ENCODE measurements around the gene AKT1S1.

Gene AKT1S1

DNA sequence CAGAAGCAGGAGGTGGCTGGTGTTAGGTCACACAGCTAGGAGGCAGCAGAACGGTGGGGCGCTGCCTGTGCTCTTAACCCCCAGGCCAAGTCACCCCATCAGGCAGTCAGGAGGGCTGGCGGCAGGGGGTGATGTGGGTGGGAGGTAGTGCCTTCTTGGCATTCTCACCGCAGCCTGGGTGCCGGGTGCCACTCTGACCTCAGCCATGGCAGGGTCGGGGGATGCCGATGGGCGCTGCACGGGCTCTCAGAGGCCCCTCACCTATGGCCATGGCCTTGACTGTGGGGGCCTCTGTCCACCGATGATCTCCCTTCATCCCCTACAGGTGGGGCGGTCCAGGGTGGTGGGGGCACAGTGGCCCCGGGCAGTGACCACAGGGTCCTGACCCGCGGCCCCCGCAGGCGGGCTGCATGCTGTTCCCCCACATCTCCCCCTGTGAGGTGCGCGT lies 20.6 kb downstream of the AKT1S1 start:
- H3K4me3 ChIP-seq (ENCODE audit: low read depth, low read length) = no peak overlapping the region

DNA sequence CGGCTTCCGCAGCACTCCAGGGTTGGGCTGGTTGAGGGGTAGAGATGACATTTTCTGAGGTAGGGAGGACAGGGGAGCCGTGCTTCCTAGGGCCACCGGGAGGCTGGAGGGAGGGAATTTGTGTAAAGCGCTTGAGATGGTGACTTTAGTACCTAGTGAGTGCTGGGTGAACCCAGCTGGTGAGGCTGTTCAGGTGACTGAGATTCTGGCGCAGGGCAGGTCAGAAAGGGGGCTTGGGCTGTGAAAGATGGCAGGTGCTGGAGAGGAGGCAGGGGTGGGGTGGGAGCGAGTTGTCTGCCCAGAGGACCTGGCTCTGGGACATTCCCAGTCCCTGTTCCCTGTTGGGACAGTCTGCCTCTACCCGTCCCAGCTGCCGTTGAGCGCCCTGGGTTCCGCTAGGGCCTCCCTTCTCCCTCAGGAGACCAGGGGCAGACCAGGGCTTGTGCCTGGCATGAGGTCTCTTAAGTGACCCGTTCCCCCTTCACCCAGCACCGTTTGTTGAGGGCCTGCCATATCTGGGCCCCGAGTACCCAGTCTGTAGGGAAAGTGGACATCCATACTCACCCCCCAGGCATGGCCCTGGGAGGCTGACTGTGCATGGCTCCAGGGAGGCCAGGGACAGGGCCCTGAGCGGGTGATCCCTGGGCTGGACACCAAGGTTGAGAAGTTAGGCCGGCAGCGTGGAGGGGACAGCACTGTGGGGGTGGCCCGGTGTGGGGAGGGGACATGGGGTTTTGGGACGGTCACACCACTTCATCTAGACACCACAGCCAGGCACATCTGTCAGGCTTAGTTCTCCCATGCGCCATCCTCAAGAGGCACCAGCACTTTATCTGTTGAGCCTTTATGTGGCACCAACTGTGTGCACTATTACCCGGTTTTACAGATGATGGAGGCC lies 21.2 kb downstream of the AKT1S1 start:
- H3K4me3 ChIP-seq (ENCODE audit: low read depth, low read length) = no peak overlapping the region

DNA sequence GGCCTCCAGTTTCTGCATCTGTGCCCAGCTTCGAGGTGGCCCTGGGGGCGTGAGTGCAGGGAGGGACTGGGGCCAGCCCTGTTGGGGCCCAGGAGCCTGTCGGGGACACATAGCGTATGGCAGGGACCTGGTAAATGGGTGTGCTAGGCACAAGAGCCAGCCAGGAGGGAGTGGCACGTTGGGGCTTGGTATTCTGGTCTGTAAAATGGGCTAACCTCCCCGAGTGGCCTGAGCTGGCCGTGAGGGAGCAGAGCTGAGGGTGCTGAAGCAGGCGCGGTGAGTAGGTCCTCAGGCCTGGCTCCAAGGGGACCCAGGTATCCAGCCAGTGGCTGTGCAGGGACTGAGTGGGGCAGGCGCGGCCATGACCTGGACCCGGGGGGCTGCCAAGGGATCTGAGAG lies 21.9 kb downstream of the AKT1S1 start:
- no peak overlapping the region for H3K4me3 ChIP-seq (ENCODE audit: low read depth, low read length)

DNA sequence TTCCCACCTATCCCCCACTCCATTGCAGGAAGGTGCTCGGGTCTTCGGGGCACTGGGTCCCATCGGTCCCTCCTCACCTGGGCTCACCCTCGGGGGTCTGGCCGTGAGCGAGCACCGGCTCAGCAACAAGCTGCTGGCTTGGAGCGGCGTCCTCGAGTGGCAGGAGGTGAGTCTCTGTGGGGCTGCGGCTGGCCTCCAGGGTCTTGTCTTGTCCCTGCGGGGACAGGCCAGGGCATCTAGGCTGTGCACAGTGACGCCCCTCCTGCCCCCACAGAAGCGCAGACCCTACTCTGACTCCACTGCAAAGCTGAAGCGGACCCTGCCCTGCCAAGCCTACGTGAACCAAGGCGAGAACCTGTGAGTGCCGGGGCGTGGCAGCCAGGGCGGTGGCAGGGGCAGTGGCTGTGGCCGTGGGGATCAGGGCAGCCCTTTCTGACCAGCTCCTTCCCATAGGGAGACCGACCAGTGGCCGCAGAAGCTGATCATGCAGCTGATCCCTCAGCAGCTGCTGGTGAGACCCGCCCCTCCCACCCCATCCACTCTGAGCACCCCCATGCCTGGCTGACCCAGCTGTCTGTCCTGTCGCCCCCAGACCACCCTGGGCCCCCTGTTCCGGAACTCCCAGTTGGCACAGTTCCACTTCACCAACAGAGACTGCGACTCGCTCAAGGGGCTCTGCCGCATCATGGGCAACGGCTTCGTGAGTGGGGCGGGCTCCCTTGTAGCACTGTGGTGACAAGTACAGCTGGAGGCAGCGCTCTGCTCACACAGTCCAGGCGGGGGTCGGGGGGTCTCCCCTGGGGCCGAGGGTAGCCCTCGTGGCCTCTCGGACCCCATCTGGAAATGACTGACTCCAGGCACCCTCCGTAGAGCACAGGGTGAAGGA lies 22.5 kb downstream of the AKT1S1 start:
- H3K4me3 ChIP-seq (ENCODE audit: low read depth, low read length) = no peak overlapping the region

DNA sequence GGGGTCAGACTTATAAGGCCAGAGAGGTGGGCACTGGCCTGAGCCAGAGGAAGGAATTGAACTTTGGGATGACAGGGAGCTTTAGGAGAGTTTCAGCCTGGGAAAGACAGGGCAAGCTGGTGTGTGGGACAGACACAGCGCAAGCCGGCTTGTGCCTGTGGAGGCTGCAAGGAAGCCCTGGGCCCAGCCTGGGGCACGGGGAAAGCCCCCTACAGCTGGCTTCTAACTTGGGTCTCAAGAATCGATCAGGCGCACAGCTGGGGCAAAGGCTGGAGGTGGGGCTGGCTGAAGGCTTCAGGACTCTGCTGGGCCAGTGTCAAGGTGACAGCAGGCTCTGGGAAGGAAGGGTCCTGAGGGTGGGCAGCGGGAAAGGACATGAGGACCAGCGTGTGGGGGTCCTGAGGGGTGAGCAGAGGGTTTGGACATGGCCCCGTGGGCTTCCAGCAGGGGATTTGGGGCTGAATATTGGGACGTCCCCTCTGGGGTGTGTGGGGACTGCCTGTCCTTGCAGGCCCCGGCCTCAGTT lies 23.2 kb downstream of the AKT1S1 start:
- no peak overlapping the region for H3K4me3 ChIP-seq (ENCODE audit: low read depth, low read length)

DNA sequence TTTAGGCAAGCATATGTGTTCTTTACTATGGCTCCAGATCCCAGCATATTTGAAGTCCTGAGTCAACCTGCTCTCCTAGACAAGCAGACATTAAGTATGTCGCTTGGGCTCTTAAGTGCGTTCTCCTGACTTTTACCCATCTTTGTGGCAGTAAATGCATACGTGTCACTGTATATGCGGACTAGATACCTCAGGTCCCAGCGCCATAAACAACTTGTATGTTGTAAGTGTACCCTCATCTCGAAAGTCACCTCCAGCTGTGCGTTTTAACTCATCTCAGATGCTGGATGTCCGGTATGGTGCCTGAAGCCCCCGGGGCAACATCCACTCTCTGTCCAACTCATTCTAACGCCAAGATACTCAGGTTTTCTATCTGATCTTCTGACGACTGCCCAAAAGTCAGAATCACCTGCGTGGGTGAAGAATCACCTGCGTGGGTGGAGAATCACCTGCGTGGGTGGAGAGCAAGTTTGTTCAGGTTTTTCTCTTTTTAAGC lies 24.5 kb downstream of the AKT1S1 start:
- H3K4me3 ChIP-seq (ENCODE audit: low read depth, low read length) = peak overlapping the region; percentile 79

DNA sequence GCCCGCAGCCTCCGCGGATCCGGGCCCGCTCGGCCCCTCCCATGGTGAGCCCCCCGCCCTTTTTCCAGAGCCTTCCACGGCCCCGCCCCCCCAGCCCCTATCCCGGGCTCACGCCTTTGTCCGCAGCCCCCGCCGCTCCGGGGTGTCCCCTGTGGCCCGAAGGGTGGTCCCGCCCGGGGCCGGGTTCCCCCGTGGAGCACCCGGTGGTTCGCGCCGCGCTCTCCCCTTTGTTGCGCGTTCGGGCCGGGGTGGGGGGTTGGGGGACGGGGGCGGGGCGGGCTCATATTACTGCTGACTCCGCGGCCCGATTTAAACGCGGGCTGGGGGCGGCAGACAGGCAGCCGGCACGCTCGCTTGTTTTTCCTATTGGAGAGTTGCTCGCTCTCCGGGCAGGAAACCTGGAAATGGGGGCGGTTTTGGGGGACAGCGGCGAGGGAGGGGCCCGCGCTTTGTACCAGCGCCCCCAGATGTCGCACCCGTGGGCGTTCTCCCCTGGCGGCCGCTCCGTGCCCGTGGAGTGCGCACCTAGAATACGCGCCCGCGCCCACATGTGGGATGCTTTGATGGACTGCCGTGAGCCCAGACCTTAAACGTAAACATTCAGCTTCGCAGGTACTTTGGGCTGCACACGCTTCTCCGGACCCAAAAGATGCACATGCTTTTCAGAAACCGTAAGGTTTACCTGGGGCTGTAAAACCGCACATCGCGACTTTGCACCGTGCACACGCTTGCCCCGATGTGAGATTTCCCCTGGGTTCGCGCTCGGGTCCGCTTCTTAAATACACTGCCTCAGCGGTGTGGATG lies 25.5 kb downstream of the AKT1S1 start:
- H3K4me3 ChIP-seq (ENCODE audit: low read depth, low read length) = peak overlapping the region; percentile 79

DNA sequence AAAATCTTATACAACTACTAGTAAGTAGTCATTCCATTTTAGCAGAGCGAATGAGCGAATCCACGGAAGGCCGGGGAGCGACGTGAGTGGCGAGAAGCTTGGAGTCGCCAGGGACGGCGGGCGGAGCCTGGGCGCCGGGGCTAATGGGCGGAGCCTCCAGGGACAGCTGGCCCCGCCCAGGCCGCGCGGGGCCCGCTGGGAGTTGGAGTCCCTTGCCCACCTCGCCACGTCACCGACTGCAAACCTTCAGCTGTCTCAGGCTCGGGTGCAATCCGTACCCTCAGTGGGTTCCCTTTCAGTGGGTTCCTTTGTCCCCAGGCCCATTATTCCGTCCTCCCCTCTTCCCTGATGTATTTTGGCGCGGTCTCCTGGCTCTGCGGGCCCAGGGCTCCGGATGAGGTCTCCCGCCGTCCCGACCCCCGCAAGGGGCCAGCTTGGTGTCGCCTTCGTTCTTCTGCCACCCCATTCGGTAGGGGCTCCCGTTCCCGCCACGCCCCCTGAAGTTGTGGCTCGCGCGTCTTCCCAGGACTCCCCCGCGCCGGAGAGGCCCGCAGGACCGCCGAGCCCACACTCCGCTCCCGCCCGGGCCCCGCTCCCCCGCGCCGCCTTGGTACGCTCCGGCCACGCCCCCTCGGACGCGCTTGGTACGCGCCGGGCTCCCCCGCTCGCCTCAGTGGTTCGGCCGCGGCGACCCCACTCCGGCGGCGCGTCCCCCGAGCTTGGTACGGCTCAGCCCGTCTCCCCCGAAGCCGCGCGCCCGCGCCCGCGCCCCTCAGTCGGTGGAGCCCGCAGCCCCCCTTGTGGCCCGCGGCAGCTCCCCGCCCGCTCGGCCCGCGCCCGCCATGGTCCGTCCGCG lies 26.4 kb downstream of the AKT1S1 start, which contains the start of gene PTOV1:
PTOV1 (plus strand) TSS at position 673 of the 856 bp plus-strand sequence.
- H3K4me3 ChIP-seq (ENCODE audit: low read depth, low read length) = peak within 1 kb of the TSS; percentile 79

DNA sequence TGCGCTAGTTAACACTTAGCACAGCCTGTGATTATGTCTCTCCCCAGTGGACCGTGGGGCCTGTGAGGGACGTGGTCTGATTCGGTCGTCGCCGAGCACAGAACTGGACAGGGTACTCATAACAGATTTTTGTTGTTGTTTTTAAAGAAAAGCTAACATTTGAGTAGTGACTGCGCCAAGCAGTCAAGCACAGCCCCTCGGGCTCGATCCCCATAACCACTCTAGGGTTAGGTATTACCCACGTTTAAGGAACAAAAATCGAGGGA lies 27.0 kb downstream of the AKT1S1 start:
- peak overlapping the region; percentile 72 for H3K4me3 ChIP-seq (ENCODE audit: low read depth, low read length)

DNA sequence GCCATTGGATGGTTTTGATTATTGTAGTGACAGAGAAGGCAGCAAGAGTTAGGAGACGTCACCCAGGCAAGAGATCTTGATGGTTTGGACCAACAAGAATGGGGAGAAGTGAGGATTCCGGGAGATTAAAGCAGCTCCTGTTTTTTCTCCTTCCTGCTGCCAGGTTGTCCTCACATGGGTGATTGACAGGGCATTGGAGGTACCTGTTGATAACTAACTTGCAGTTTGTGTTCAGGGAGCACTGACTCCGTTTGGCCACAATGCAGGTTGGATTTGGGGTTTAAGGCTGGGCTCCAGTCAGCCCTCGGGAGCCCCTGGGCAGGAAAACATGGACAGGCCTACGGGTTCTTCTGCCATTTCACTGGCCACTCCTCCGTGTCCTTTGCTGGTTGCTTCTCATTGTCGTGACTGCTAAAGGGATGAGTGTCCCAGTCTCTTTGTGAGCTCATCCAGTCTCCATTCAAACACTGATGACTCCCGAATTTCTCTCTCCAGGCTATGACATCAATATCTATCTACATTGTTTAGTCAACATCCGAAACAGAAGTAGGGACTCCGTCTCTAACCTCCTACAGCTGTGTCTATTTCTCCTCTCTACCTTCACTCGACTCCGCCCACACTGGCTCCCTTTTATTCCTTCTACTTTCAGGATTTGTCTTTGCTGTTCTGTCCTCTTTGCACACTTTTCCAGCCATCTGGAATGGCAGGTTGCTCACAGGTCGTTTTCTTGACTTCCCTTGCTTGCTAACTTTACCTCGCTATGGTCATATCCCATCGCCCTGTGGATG lies 27.5 kb downstream of the AKT1S1 start:
- H3K4me3 ChIP-seq (ENCODE audit: low read depth, low read length) = peak overlapping the region; percentile 72

DNA sequence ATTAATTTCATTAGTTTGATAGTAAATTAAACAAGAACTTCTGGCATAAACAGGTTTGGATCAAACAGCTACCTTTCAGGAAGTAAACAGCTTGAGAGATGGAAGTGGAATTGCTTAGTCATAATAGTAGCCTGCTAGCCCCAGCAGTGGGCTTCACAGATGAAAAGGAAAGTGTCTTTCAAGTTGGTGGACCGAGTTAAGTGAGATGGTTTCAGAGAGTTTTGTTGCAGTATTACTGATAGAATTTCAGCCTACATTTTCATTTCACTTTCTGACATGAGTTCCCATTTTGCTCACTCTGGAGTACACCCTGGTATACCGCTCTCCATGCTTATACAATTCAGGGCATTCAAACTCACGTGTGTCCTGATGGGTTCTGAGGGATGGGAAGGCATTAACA lies 28.2 kb downstream of the AKT1S1 start:
- no peak overlapping the region for H3K4me3 ChIP-seq (ENCODE audit: low read depth, low read length)

DNA sequence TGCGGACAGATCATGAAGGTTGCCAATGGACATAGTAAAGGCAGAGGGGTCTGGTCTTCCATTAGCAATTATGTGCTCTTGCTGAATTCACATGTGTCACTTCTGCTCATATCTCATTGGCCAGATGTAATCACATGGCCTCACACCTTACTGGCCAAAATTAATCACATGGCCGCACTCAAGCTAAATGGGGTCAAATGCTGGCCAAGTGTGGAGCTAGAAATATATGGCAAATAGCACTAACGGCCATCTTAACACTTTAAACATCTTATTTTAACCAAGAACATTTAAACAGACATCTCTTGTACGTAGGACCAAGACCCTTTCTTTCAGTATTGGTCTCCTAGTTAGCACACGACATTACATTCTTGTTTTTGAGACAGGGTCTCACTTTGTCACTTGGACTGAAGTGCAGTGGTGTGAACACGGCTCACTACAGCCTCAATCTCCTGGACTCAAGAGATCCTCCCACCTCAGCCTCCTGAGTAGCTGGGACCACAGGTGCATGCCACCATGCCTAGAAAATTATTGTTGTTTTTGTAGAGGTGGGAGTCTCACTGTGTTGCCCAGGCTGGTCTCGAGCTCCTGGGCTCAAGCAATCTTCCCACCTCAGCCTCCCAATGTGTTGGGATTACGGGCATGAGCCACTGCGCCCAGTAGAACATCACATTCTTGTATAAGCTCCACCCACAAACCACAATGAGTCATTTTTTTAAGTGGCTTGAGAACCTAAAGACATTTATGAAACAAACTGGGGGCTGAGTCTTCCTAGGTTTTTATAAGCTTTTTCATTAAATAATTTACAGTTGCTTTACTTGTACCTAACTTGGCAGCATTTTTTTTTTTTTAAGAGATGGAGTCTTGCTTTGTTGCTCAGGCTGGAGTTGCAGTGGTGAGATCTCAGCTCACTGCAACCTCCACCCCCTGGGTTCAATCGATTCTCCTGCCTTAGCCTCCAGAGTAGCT lies 29.1 kb downstream of the AKT1S1 start:
- H3K4me3 ChIP-seq (ENCODE audit: low read depth, low read length) = no peak overlapping the region

DNA sequence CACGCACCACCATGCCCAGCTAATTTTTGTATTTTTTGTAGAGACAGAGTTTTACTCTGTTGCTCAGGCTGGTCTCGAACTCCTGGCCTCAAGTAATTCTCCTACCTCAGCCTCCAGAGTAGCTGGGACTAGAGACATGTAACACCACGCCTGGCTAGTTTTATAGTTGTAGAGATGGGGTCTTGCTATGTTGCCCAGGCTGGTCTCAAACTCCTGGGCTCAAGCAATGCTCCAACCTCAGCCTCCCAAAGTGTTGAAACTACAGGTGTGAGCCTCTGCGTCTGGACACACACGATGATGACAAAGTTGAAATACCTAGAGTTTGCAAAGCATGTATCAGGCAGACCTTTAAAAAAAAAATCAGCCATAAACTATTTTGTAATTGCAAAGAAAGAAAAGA lies 30.7 kb downstream of the AKT1S1 start:
- no peak overlapping the region for H3K4me3 ChIP-seq (ENCODE audit: low read depth, low read length)

DNA sequence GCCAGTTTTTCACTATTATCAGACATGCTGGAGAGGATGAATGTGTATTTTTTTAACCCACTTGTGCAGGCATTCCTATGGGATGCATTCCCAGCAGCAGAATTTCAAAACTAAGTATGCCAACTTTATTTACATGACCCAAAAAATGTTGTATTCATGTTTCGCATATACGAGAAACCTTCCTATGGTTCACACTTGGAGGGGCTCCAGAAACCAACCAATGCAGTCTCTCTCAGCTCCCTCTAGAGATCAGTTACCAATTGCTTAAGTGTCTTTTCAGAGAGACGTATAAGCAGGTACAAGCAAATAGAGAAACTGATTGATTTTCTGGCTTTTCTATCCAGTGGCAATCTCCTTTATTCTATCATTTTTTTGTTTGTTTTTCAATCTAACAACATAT lies 31.7 kb downstream of the AKT1S1 start:
- no peak overlapping the region for H3K4me3 ChIP-seq (ENCODE audit: low read depth, low read length)

DNA sequence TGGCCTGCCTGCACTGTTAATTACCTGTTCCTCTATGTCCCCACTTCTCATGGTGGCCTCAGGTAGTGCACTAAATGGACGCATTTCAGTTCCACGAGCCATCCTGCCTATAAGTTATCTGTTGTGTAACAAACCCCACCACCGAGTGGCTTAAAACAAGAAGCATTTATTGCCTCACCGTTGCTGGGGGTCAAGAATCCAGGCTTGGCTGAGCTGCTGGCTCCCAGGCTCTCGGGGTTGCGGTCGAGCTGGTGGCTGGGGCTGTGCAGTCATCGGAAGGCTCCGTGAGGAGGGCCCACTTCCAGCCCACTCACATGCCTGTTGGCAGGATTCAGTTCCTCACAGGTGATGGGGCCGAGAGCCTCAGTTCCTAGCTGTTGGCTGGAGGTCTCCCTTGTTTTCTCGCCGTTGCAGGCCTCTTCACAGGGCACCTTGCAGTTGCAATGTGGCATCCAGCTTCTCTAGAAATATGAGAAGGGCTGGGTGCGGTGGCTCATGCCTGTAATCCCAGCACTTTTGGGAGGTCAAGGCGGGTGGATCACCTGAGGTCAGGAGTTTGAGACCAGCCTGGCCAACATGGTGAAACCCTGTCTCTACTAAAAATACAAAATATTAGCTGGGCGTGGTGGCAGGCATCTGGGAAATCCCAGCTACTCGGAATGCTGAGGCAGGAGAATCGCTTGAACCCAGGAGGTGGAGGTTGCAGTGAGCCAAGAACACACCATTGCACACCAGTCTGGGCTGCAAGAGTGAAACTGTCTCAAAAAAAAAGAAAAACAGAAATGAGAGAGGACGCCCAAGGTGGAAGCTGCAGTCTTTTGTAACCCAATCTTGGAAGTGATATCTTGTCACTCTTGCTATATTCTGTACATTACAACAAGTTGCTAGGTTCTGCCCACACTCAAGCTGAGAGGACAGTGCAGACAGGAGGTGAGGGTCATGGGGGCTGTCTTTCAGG lies 32.7 kb downstream of the AKT1S1 start:
- H3K4me3 ChIP-seq (ENCODE audit: low read depth, low read length) = no peak overlapping the region

DNA sequence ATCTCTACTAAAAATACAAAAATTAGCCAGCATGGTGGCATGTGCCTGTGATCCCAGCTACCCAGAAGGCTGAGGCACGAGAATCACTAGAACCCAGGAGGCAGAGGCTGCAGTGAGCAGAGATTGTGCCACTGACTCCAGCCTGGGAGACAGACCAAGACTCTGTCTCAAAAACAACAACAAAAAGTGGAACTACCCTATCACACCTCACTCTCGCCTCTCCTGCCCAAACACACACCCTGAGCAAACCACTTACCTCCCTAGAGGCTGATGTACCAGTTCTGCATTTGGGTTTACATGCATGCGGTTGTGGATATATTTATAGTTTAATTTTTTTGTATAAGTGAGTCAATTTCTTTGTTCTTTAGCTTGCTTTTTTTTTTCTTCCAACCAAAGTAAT lies 33.9 kb downstream of the AKT1S1 start:
- H3K4me3 ChIP-seq (ENCODE audit: low read depth, low read length) = no peak overlapping the region

DNA sequence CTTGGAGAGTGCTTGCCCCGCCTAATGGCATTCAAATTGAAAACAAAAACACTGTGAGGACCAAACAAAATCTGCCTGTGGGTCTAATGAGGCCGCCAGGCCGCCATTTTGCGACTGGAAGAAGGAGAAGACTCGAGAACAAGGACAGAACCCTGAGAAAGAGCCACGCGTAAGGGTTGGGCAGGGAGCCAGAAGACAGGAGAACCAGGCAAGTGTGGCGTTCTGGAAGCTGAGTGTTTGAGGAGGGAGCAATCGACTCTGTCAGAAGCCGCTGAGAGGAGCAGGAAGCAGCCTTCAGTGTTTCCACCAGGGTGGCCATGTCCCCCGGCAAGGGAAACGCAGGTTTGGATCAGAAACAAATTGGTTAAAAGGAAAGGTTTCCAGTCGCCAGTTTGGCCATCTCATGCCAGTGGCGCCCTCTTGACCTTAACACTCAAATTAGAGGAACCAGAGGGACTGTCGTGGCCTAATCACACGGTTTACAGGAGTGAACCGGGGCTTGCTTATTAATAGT lies 36.4 kb downstream of the AKT1S1 start:
- no peak overlapping the region for H3K4me3 ChIP-seq (ENCODE audit: low read depth, low read length)
